Body of pancreas (tissue), 4 donors: ENCODE results near the gene PPDPF. TPM values are rescaled to one million over a fixed set of nuclear protein-coding genes. Genes with fewer than 3 reads are reported as not detected.

Source experiments
- ATAC-seq: fragments of 150-250 bp; one replicate; pipeline ENCODE4 v1.9.1; 2016
- DNase-seq, 4 donors: peaks; one replicate each; pipeline ENCODE4 v3.0.0-alpha.2; 2019
- H3K27ac ChIP-seq, 4 donors: fragments of 200-600 bp; sonication (generic); 1 replicate in 3 of 4; 2 replicates in 1 of 4; pipeline versions ENCODE4 v1.5.1 to v1.6.1; 2016 to 2019; ENCODE audit warnings: mild to moderate bottlenecking in 1 of 4, mixed read lengths in 1 of 4, moderate library complexity in 1 of 4
- H3K27me3 ChIP-seq, 2 donors: fragments of 200-600 bp; sonication (generic); one replicate each; pipeline ENCODE4 v1.6.0; 2016; ENCODE audit warnings: mild to moderate bottlenecking in 1 of 2
- H3K36me3 ChIP-seq, 2 donors: fragments of 200-600 bp; sonication (generic); replicated peaks in 1 of 2; 2 replicates each; pipeline ENCODE4 v1.5.1; 2016; ENCODE audit warnings: low read depth in 2 of 2; ENCODE audit not compliant: insufficient read depth in 1 of 2
- H3K4me1 ChIP-seq: fragments of 200-600 bp; sonication (generic); one replicate; pipeline ENCODE4 v1.6.0; 2016
- H3K4me3 ChIP-seq, 2 donors: fragments of 200-600 bp; sonication (generic); 1 replicate in 1 of 2; 2 replicates in 1 of 2; pipeline ENCODE4 v1.5.1; 2016 to 2019
- H3K9me3 ChIP-seq, 3 donors: fragments of 200-600 bp; sonication (generic); 1 replicate in 2 of 3; 2 replicates in 1 of 3; pipeline ENCODE4 v1.5.1; 2016
- CTCF ChIP-seq, 7 experiments: fragments of 450-650 bp in 4 of 7; fragments of 200-600 bp in 3 of 7; sonication (generic) in 3 of 7; IDR thresholded peaks; one replicate each; pipeline ENCODE4 v1.5.1; 2016 to 2019; ENCODE audit warnings: antibody characterized with exemption in 7 of 7
- POLR2A ChIP-seq, 3 donors: fragments of 450-650 bp; IDR thresholded peaks; one replicate each; pipeline ENCODE4 v1.6.1; 2016; ENCODE audit warnings: antibody characterized with exemption in 3 of 3, mild to moderate bottlenecking in 2 of 3
- WGBS, 2 donors: methylation state at CpG; one replicate each; pipeline ENCODE4 v1.1.5; 2017; 5-methylcytosine and 5-hydroxymethylcytosine counted together
- intact Hi-C: fragments of 100-400 bp; cut with DNase I; formaldehyde crosslinking; loops from one replicate; pipeline ENCODE4 v1.15.1; 2023
- total RNA-seq, 2 donors: library from RNA; depleted of rRNA; stranded (reverse); fragments of >200 nt; gene quantifications; one replicate each; pipeline ENCODE4 v1.1.0, GENCODE V29; 2016

Gene PPDPF
- total RNA-seq, 2 donors from 2014 or later = 69.9 to 106 TPM

- no peaks in the 10 kb centered on the region for H3K9me3 ChIP-seq
- H3K27me3 ChIP-seq = peaks cover 0 to 24% of the 10 kb centered on the region in 2 donors
- H3K4me1 ChIP-seq = peaks cover 7% of the 10 kb centered on the region
- DNase-seq (no peak), ATAC-seq (no peak)
- no peak overlapping the region for H3K27ac ChIP-seq
- no peaks in the 10 kb centered on the region for H3K36me3 ChIP-seq
- intact Hi-C loops = no loop called here
- WGBS, 2 donors = 44 to 54% methylated on average over 7 to 11 of the region's 13 CpGs
- H3K4me3 ChIP-seq = no peak overlapping the region
- TF ChIP-seq CTCF (IDR thresholded peaks at IDR 0.05) (no peak), POLR2A (IDR thresholded peaks at IDR 0.05) (no peak)
These were observed 47.6 kb upstream of the PPDPF start for GRCh38 chr20:63472862-63473390.

- H3K9me3 ChIP-seq = no peaks in the 10 kb centered on the region
- TF ChIP-seq POLR2A (IDR thresholded peaks at IDR 0.05) (no peak), CTCF (IDR thresholded peaks at IDR 0.05) (no peak)
- DNase-seq = no peak
- no peak overlapping the region for H3K27ac ChIP-seq
- no peaks in the 10 kb centered on the region for H3K36me3 ChIP-seq
- H3K27me3 ChIP-seq = peaks cover 0 to 24% of the 10 kb centered on the region in 2 donors
- intact Hi-C loops = no loop called here
- 36 to 40% methylated on average over 22 to 26 of the region's 30 CpGs for WGBS, 2 donors
- peaks cover 7% of the 10 kb centered on the region for H3K4me1 ChIP-seq
- H3K4me3 ChIP-seq = no peak overlapping the region
- no peak for ATAC-seq
These were observed 46.8 kb upstream of the PPDPF start for GRCh38 chr20:63473555-63474449.

- DNase-seq = no peak
- H3K9me3 ChIP-seq = no peaks in the 10 kb centered on the region
- 12 to 13% methylated on average over 8 to 16 of the region's 16 CpGs for WGBS, 2 donors
- peaks cover 7% of the 10 kb centered on the region for H3K4me1 ChIP-seq
- ATAC-seq = no peak
- H3K27me3 ChIP-seq = peaks cover 0 to 24% of the 10 kb centered on the region in 2 donors
- H3K27ac ChIP-seq = no peak overlapping the region
- no peak overlapping the region for H3K4me3 ChIP-seq
- H3K36me3 ChIP-seq = no peaks in the 10 kb centered on the region
- no peak for TF ChIP-seq POLR2A (IDR thresholded peaks at IDR 0.05)
- intact Hi-C loops = no loop called here
These were observed 45.4 kb upstream of the PPDPF start for GRCh38 chr20:63475209-63475608.

GRCh38 chr20:63477061-63477616 lies 43.4 kb upstream of the PPDPF start:
- ATAC-seq (no peak), DNase-seq (no peak)
- intact Hi-C loops = no loop called here
- TF ChIP-seq POLR2A (IDR thresholded peaks at IDR 0.05) = no peak
- no peak for TF ChIP-seq CTCF (IDR thresholded peaks at IDR 0.05)
- peaks cover 0 to 19% of the 10 kb centered on the region in 2 donors for H3K27me3 ChIP-seq
- H3K4me3 ChIP-seq = no peak overlapping the region
- WGBS, 2 donors = 27 to 31% methylated on average over 16 to 21 of the region's 21 CpGs
- H3K27ac ChIP-seq = no peak overlapping the region
- no peaks in the 10 kb centered on the region for H3K36me3 ChIP-seq
- H3K4me1 ChIP-seq = peaks cover 2% of the 10 kb centered on the region
- no peaks in the 10 kb centered on the region for H3K9me3 ChIP-seq

- no peak for DNase-seq
- Histone ChIP-seq H3K9me3 (no peaks in the 10 kb centered on the region), H3K36me3 (no peaks in the 10 kb centered on the region), H3K27me3 (peaks cover 0 to 17% of the 10 kb centered on the region in 2 donors), H3K4me3 (no peak overlapping the region), H3K27ac (no peak overlapping the region), H3K4me1 (peaks cover 6% of the 10 kb centered on the region)
- intact Hi-C loops = no loop called here
- TF ChIP-seq POLR2A (IDR thresholded peaks at IDR 0.05) (no peak), CTCF (IDR thresholded peaks at IDR 0.05) (no peak)
- 53 to 59% methylated on average over 13 to 17 of the region's 17 CpGs for WGBS, 2 donors
- no peak for ATAC-seq
These were observed 42.6 kb upstream of the PPDPF start for GRCh38 chr20:63477944-63478343.
